Dedifferentiated amniotic fluid mesenchymal stem cell (primary cell): ENCODE results near the gene CCNE1.
A peak's percentile ranks its signal among the peaks of the same experiment; 100 is the strongest.

Experiments used
- DNase-seq: peaks from one replicate; pipeline ENCODE4 v3.0.0-alpha.2; 2016; ENCODE audit errors: extremely low spot score

Gene CCNE1

GRCh38 chr19:29811125-29812079 is at the start of gene CCNE1:
TSS of gene CCNE1 (plus strand) at chr19:29811991. CDS start at chr19:29812556, 565 bp downstream.
- DNase-seq = peak; percentile 79

GRCh38 chr19:29763196-29763595 is 48.6 kb upstream of the CCNE1 start:
- no peak for DNase-seq

DNA sequence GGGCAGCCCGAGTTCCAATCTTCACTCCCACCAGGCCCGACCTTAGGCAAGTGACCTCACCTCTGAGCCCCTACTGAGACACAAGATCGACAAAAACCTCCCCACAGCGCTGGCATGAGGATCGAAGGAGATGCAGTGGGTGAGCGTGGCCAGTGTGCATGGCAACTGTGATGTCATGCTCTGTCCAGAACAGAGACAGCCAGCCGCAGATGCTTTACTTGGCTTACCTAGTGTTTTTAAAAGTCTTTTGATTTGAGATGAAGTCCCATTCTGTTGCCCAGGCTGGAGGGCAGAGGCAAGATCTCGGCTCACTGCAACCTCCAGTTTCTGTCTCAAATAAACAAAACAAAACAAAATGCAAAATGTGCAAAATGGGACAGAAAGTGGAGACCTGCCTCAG is 47.4 kb upstream of the CCNE1 start:
- DNase-seq = no peak

- DNase-seq = no peak
Observed at GRCh38 chr19:29766100-29766499, 45.7 kb upstream of the CCNE1 start.

DNA sequence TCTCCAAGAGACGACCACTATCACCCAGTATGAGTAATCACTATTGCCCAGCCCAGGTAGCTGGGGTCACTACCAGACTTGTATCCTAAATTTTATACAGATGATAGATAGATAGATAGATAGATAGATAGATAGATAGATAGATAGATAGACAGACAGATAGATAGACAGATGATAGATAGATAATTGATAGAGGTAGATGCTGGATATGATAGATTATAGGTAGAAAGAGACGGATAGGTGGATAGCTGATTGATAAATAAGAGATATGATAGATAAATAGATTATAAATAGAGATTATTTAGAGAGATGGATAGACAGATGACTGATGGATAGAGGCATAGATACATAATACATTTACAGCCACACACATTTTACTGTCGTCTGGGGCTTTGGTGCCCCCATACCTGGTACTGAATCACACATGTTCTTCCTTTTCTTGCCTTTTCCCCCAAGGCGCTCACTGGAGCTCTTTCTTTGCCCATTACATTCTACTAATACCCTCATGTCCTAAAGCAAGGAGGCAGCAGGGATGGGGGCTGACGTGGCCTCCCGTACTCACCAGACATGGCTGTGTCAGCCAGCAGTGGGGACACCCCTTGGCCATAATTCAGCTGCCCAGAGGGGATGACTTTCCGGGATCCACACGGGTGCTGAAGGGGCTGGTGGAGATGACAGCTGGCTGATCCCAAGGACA is 44.6 kb upstream of the CCNE1 start:
- no peak for DNase-seq

- no peak for DNase-seq
Observed at GRCh38 chr19:29768166-29768565, 43.6 kb upstream of the CCNE1 start.

GRCh38 chr19:29769997-29770396 is 41.8 kb upstream of the CCNE1 start:
- DNase-seq = no peak

- DNase-seq = no peak
Observed at GRCh38 chr19:29770648-29771047, 41.1 kb upstream of the CCNE1 start.

GRCh38 chr19:29771708-29772414 is 39.9 kb upstream of the CCNE1 start:
- DNase-seq = peak; percentile 27

DNA sequence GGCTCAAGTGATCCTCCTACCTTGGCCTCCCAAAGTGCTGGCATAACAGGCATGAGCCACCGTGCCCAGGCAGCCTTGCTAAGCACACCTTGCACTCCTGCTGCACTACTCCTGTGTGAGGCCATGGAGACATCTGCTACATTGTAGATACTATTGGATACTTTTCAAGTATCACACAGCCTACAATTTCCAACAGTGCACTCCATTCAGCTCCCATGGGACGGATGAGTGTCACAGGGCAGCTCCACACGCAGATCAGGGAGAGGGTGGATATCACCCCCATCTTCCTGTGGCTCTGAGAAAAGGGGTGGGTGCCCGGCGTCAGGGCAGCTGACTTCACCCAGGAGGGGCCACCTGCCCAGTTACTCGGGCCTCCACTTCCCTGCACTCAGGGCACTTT is 39.1 kb upstream of the CCNE1 start:
- DNase-seq = no peak

- DNase-seq = no peak
Observed at GRCh38 chr19:29773141-29773540, 38.6 kb upstream of the CCNE1 start.

DNA sequence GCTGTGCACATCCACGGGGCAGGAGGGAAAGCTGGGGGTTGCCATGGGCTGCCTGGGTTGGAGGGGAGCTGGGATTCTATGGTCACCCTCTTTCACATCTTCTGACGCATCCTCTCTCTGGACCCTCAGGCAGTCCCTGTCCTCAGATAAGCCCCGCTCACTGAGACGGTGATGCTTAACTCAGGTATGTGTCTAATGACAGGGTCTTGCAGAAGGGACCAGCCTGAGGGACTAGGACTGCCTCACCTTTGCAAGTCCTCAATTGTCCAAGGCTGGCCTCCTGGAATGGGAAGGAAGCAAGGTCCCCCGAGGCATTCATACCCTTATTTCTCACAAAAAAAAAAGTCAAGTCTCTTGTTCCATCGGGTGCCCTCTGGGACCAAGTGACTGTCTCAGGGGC is 37.7 kb upstream of the CCNE1 start:
- DNase-seq = no peak

GRCh38 chr19:29777781-29778309 is 33.9 kb upstream of the CCNE1 start:
- no peak for DNase-seq

GRCh38 chr19:29779921-29780320 is 31.9 kb upstream of the CCNE1 start:
- DNase-seq = no peak

GRCh38 chr19:29781386-29782259 is 30.2 kb upstream of the CCNE1 start:
- no peak for DNase-seq

- no peak for DNase-seq
Observed at GRCh38 chr19:29782260-29782580, 29.6 kb upstream of the CCNE1 start.

- no peak for DNase-seq
Observed at GRCh38 chr19:29783627-29784190, 28.1 kb upstream of the CCNE1 start.

GRCh38 chr19:29784598-29785223 is 27.1 kb upstream of the CCNE1 start:
- DNase-seq = no peak

GRCh38 chr19:29785360-29785759 is 26.4 kb upstream of the CCNE1 start:
- no peak for DNase-seq

GRCh38 chr19:29785955-29786589 is 25.7 kb upstream of the CCNE1 start:
- DNase-seq = no peak
